ENCODE results near the gene TTC34.

DNA sequence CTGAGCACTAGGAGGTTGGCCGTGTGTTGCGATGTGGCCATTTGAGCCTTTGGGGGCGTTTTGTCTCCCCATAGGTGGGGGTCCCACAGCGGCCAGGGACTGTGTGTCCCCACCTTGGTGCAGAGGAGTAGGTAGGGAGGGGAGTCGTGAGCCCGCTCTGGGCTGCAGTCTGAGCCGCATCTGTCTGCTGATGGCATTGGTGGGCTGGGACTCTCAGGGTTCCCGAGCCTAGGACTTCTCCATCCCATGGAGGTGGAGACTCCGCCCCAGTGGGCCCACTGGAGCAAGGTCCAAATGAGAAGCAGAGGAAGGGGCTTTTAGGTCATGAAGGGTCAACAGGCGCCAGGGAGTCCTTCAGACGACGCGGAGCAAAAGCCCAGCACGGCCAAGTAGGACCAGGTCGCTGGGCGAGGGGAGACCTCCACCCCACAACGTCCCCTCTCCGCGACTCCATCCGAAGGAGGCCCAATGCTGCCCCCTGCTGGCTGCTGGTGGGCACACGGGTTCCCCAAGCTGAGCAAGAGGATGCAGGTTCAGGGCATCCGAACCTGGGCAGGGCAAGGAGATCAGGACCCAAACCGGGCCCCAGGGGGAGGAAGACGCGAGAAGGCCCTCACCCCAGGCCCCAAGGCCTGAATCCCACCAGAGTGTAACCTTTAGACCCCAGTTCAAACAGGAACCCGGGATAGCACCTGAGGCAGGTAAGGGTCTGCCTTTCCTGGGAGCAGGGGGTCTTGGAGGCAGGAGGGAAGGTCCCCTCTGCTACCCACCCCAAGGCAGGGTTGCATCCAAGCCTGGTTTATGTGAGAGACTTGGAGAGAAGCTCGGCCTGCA, 14.9 kb downstream of the TTC34 start:
- TF ChIP-seq GATA2 (IDR thresholded peaks at IDR 0.05; ENCODE audit: low read depth, low read length) = no peak
- no peak for TF ChIP-seq GATA3 (IDR thresholded peaks at IDR 0.05; ENCODE audit: low read depth, low read length)
